Gastroesophageal sphincter (tissue), 4 donors: ENCODE data around the gene BLTP3A. TPM values are rescaled to one million over a fixed set of nuclear protein-coding genes. Genes with fewer than 3 reads are reported as not detected.

Experiments used
- ATAC-seq: fragments of 150-250 bp; one replicate; pipeline ENCODE4 v1.9.1; 2016; ENCODE audit warnings: mild to moderate bottlenecking, moderate library complexity
- H3K27ac ChIP-seq, 4 donors: fragments of 200-600 bp; sonication (generic) in 3 of 4; 1 replicate in 3 of 4; 2 replicates in 1 of 4; pipeline ENCODE4 v1.5.1; 2016 to 2019
- H3K27me3 ChIP-seq: fragments of 200-600 bp; sonication (generic); one replicate; pipeline ENCODE4 v1.5.1; 2019
- H3K36me3 ChIP-seq, 2 donors: fragments of 200-600 bp; sonication (generic); one replicate each; pipeline ENCODE4 v1.5.1; 2019; ENCODE audit warnings: control low read depth in 1 of 2
- H3K4me1 ChIP-seq, 3 donors: fragments of 200-600 bp; sonication (generic); 1 replicate in 2 of 3; 2 replicates in 1 of 3; pipeline ENCODE4 v1.5.1; 2016 to 2019; ENCODE audit warnings: control low read depth in 2 of 3
- H3K4me3 ChIP-seq, 2 donors: fragments of 200-600 bp; sonication (generic); one replicate each; pipeline ENCODE4 v1.5.1; 2019; ENCODE audit warnings: mild to moderate bottlenecking in 1 of 2, moderate library complexity in 1 of 2
- H3K9me3 ChIP-seq, 3 donors: fragments of 200-600 bp; sonication (generic); one replicate each; pipeline ENCODE4 v1.5.1; 2017 to 2019; ENCODE audit warnings: control low read depth in 2 of 3
- CTCF ChIP-seq, 4 experiments: fragments of 200-600 bp in 2 of 4; fragments of 450-650 bp in 2 of 4; sonication (generic) in 1 of 4; IDR thresholded peaks; one replicate each; pipeline ENCODE4 v1.5.1; 2017 to 2019; ENCODE audit warnings: antibody characterized with exemption in 4 of 4, mild to moderate bottlenecking in 2 of 4, moderate library complexity in 2 of 4
- EP300 ChIP-seq: sonication (generic); formaldehyde crosslinking; IDR thresholded peaks from one replicate; pipeline ENCODE4 v1.6.1; 2017; ENCODE audit warnings: antibody characterized with exemption, mild to moderate bottlenecking
- POLR2A ChIP-seq, 2 donors: fragments of 450-650 bp; IDR thresholded peaks; one replicate each; pipeline ENCODE4 v1.6.1; 2017; ENCODE audit warnings: antibody characterized with exemption in 2 of 2, mild to moderate bottlenecking in 2 of 2, moderate library complexity in 1 of 2
- POLR2AphosphoS5 ChIP-seq: sonication (generic); formaldehyde crosslinking; IDR thresholded peaks from one replicate; pipeline ENCODE4 v1.6.1; 2017; ENCODE audit warnings: antibody characterized with exemption
- WGBS, 2 donors: methylation state at CpG; one replicate each; pipeline ENCODE4 v1.1.5; 2018; ENCODE audit warnings: low coverage in 1 of 2; 5-methylcytosine and 5-hydroxymethylcytosine counted together
- total RNA-seq, 4 donors: library from RNA; depleted of rRNA; stranded (reverse); fragments of >200 nt; gene quantifications; one replicate each; pipeline ENCODE4 v1.1.0, GENCODE V29; 2016

Gene BLTP3A
- total RNA-seq, 4 donors from 2014 or later, result 6.4 to 11.8 (median 7.7) TPM

GRCh38 chr6:34829137-34829536 lies 37.3 kb downstream of the BLTP3A start:
- Histone ChIP-seq H3K4me1 (no peaks in the 10 kb centered on the region), H3K36me3 (peaks cover 0 to 78% of the 10 kb centered on the region in 2 donors), H3K9me3 (no peaks in the 10 kb centered on the region), H3K27ac (no peak overlapping the region), H3K4me3 (no peak overlapping the region), H3K27me3 (no peaks in the 10 kb centered on the region)
- ATAC-seq, result no peak
- TF ChIP-seq POLR2A (IDR thresholded peaks at IDR 0.05) (no peak), CTCF (IDR thresholded peaks at IDR 0.05) (no peak), EP300 (no peak), POLR2AphosphoS5 (no peak)
- WGBS, 2 donors, result 96 to 100% methylated on average over 2 of the region's 2 CpGs

- Histone ChIP-seq H3K9me3 (no peaks in the 10 kb centered on the region), H3K4me1 (no peaks in the 10 kb centered on the region), H3K4me3 (no peak overlapping the region), H3K27me3 (no peaks in the 10 kb centered on the region), H3K27ac (no peak overlapping the region), H3K36me3 (peaks cover 0 to 77% of the 10 kb centered on the region in 2 donors)
- TF ChIP-seq CTCF (IDR thresholded peaks at IDR 0.05), result no peak
- no peak for TF ChIP-seq EP300
- TF ChIP-seq POLR2A (IDR thresholded peaks at IDR 0.05), result no peak
- no peak for TF ChIP-seq POLR2AphosphoS5
- ATAC-seq, result no peak
- 80 to 100% methylated on average over 1 of the region's 1 CpG for WGBS, 2 donors
These were observed 41.1 kb downstream of the BLTP3A start for GRCh38 chr6:34832942-34833341.

GRCh38 chr6:34834789-34835518 lies 43.1 kb downstream of the BLTP3A start:
- H3K4me3 ChIP-seq, result no peak overlapping the region
- H3K4me1 ChIP-seq, result no peaks in the 10 kb centered on the region
- ATAC-seq, result peak; percentile 28
- no peaks in the 10 kb centered on the region for H3K9me3 ChIP-seq
- H3K36me3 ChIP-seq, result peaks cover 0 to 75% of the 10 kb centered on the region in 2 donors
- no peak overlapping the region for H3K27ac ChIP-seq
- H3K27me3 ChIP-seq, result no peaks in the 10 kb centered on the region
- WGBS, 2 donors, result 77 to 91% methylated on average over 4 of the region's 4 CpGs
- TF ChIP-seq EP300, result no peak
- TF ChIP-seq POLR2A (IDR thresholded peaks at IDR 0.05), result no peak
- no peak for TF ChIP-seq CTCF (IDR thresholded peaks at IDR 0.05)
- TF ChIP-seq POLR2AphosphoS5, result no peak

GRCh38 chr6:34836008-34836407 lies 44.1 kb downstream of the BLTP3A start:
- H3K9me3 ChIP-seq, result no peaks in the 10 kb centered on the region
- H3K4me1 ChIP-seq, result no peaks in the 10 kb centered on the region
- no peak overlapping the region for H3K4me3 ChIP-seq
- H3K36me3 ChIP-seq, result peaks cover 0 to 71% of the 10 kb centered on the region in 2 donors
- no peaks in the 10 kb centered on the region for H3K27me3 ChIP-seq
- WGBS, 2 donors, result 86% methylated on average over 1 of the region's 4 CpGs; no CpG with 5 or more reads in 1 of the 2 donors
- ATAC-seq, result no peak
- H3K27ac ChIP-seq, result no peak overlapping the region
- TF ChIP-seq POLR2AphosphoS5, result no peak
- TF ChIP-seq CTCF (IDR thresholded peaks at IDR 0.05), result no peak
- TF ChIP-seq EP300, result no peak
- TF ChIP-seq POLR2A (IDR thresholded peaks at IDR 0.05), result no peak

- TF ChIP-seq EP300, result no peak
- H3K4me3 ChIP-seq, result no peak overlapping the region
- no peaks in the 10 kb centered on the region for H3K4me1 ChIP-seq
- ATAC-seq, result no peak
- H3K9me3 ChIP-seq, result no peaks in the 10 kb centered on the region
- H3K36me3 ChIP-seq, result peaks cover 0 to 69% of the 10 kb centered on the region in 2 donors
- WGBS, 2 donors, result 63 to 78% methylated on average over 2 of the region's 2 CpGs
- no peaks in the 10 kb centered on the region for H3K27me3 ChIP-seq
- H3K27ac ChIP-seq, result no peak overlapping the region
These were observed 44.6 kb downstream of the BLTP3A start for GRCh38 chr6:34836451-34836850.
